MM.1S (cell line): ENCODE measurements around the gene MKNK1.

Experiments
- DNase-seq: peaks from one replicate; pipeline ENCODE4 v3.0.0-alpha.2; 2015
- H2AFZ ChIP-seq: fragments of 300-600 bp; sonication (generic); 2 replicates; pipeline ENCODE4 v1.6.0; 2016; ENCODE audit warnings: antibody characterized with exemption, low read length
- H3F3A ChIP-seq: fragments of 300-600 bp; sonication (generic); 2 replicates; pipeline ENCODE4 v1.6.1; 2016; ENCODE audit warnings: mild to moderate bottlenecking, antibody characterized with exemption, low read length, moderate library complexity, mixed read lengths; ENCODE audit not compliant: insufficient read depth
- H3K27ac ChIP-seq: fragments of 300-600 bp; sonication (generic); 2 replicates; pipeline ENCODE4 v1.5.1; 2016; ENCODE audit warnings: mild to moderate bottlenecking, low read length
- H3K27me3 ChIP-seq: fragments of 300-600 bp; sonication (generic); replicated peaks from 2 replicates; pipeline ENCODE4 v1.6.0; 2016; ENCODE audit warnings: low read length; ENCODE audit not compliant: insufficient read depth
- H3K36me3 ChIP-seq: fragments of 300-600 bp; sonication (generic); replicated peaks from 2 replicates; pipeline ENCODE4 v1.6.1; 2016; ENCODE audit warnings: mild to moderate bottlenecking, low read length, mixed read lengths; ENCODE audit not compliant: insufficient read depth
- H3K4me1 ChIP-seq: fragments of 300-600 bp; sonication (generic); 2 replicates; pipeline ENCODE4 v1.6.1; 2016; ENCODE audit warnings: low read length, mixed read lengths
- H3K4me2 ChIP-seq: fragments of 300-600 bp; sonication (generic); 2 replicates; pipeline ENCODE4 v1.6.0; 2016; ENCODE audit warnings: low read depth, low read length
- H3K4me3 ChIP-seq: fragments of 300-600 bp; sonication (generic); 2 replicates; pipeline ENCODE4 v1.5.1; 2016; ENCODE audit warnings: low read length, mixed read lengths
- H3K79me2 ChIP-seq: fragments of 300-600 bp; sonication (generic); 2 replicates; pipeline ENCODE4 v1.6.1; 2016; ENCODE audit warnings: mixed run types, low read length, mixed read lengths
- H3K9ac ChIP-seq: fragments of 300-600 bp; sonication (generic); 2 replicates; pipeline ENCODE4 v1.6.1; 2016; ENCODE audit warnings: low read length, mixed read lengths
- H3K9me2 ChIP-seq: fragments of 300-600 bp; sonication (generic); replicated peaks from 2 replicates; pipeline ENCODE4 v1.6.1; 2016; ENCODE audit warnings: mild to moderate bottlenecking, low read length, mixed read lengths; ENCODE audit not compliant: insufficient read depth
- H3K9me3 ChIP-seq: fragments of 300-600 bp; sonication (generic); replicated peaks from 2 replicates; pipeline ENCODE4 v1.6.1; 2016; ENCODE audit warnings: mild to moderate bottlenecking, low read length, mixed read lengths; ENCODE audit not compliant: insufficient read depth
- H4K20me1 ChIP-seq: fragments of 300-600 bp; sonication (generic); 2 replicates; pipeline ENCODE4 v1.6.1; 2016; ENCODE audit warnings: mild to moderate bottlenecking, low read length, moderate library complexity, mixed read lengths; ENCODE audit not compliant: insufficient read depth
- EZH2 ChIP-seq: fragments of 300-600 bp; sonication (generic); optimal IDR thresholded peaks from 2 replicates; pipeline ENCODE3; 2017; ENCODE audit warnings: low read depth, mild to moderate bottlenecking, antibody characterized with exemption, low read length, mixed read lengths
- EZH2phosphoT487 ChIP-seq: fragments of 300-600 bp; sonication (generic); IDR thresholded peaks from 2 replicates; pipeline ENCODE4 v1.6.1; 2018; ENCODE audit warnings: antibody characterized with exemption, low read length
- TF ChIP-seq, protein P1 (sequence below): fragments of 300-600 bp; sonication (generic); IDR thresholded peaks from 2 replicates; pipeline ENCODE4 v1.5.1; 2016; ENCODE audit warnings: antibody characterized with exemption, low read length, mixed read lengths

MKNK1 gene

DNA sequence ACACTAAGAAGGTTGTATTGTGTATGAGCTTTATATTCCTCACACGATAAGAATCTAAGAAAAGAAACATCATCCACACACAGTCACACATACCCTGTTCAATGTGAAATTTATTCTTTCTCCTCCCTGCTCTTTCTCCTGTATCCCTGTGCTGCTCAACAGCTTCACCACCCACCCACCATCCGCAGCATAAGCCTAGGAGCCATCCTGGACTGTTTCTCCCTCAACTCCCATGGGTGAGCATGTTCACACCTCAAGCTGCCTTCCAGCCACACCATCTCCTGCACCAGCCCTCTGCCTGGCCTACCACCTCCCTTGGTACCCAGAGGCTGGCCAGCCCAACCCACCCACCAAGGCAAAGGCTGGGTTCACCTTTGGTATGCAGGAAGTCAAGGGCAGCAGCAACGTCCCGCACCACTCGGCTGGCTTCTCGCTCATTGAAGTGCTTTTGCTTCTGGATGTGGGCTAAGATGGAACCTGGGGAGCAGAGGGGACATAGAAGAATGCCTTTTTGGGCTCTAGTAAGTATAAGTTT lies 32.3 kb downstream of the MKNK1 start:
- Histone ChIP-seq H3K79me2 (no peaks in the 10 kb centered on the region), H3K4me3 (no peak overlapping the region)

DNA sequence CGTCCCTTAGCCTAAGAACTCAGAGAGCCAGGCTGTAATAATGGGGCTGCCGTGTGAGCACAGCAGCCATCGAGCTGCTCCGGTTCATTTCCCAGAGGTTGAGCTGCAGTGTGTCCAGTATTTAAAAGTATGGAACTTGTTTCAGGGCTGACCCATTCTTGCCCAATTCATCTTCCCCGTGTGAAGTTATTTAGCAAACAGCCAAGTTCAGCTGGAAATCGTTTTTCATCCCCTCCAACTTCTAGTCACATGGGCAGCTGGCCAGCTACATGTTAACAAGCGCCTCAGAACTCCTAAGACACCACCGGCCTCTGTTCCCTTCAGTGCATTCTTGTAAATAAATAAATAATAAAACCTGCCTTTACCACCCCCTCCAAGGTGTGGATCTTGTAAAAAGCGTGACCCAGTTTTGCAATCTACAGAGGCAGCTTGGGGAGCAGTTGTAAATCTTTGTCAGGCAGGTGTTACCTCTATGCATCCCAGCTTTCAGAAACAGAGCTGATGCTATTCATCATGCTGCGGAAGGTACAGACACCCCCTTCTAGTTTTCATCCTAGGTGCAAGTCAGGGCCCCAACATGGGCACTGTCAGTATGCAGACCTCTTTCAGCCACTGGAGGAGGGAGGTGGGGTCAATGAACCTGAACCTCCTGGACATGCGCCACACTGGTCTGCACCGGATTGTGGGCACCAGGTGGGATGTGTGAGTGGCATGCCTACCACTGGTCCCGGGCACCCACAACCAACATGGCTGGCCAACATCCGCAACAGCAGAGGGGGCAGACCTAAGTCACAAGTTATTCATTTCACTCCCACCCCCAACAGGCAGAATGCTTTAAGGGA lies 34.0 kb downstream of the MKNK1 start:
- Histone ChIP-seq H3K4me3 (no peak overlapping the region), H3K27me3 (no peaks in the 10 kb centered on the region), H3K9me2 (no peaks in the 10 kb centered on the region), H3K79me2 (no peaks in the 10 kb centered on the region), H2AFZ (no peak overlapping the region), H3K9me3 (no peaks in the 10 kb centered on the region), H3K27ac (no peak overlapping the region), H3K4me2 (no peak overlapping the region), H3F3A (no peaks in the 10 kb centered on the region), H4K20me1 (no peaks in the 10 kb centered on the region), H3K36me3 (no peaks in the 10 kb centered on the region), H3K4me1 (no peaks in the 10 kb centered on the region), H3K9ac (no peak overlapping the region)
- TF ChIP-seq EZH2phosphoT487 (no peak), EZH2 (no peak)
- TF ChIP-seq, protein P1, sequence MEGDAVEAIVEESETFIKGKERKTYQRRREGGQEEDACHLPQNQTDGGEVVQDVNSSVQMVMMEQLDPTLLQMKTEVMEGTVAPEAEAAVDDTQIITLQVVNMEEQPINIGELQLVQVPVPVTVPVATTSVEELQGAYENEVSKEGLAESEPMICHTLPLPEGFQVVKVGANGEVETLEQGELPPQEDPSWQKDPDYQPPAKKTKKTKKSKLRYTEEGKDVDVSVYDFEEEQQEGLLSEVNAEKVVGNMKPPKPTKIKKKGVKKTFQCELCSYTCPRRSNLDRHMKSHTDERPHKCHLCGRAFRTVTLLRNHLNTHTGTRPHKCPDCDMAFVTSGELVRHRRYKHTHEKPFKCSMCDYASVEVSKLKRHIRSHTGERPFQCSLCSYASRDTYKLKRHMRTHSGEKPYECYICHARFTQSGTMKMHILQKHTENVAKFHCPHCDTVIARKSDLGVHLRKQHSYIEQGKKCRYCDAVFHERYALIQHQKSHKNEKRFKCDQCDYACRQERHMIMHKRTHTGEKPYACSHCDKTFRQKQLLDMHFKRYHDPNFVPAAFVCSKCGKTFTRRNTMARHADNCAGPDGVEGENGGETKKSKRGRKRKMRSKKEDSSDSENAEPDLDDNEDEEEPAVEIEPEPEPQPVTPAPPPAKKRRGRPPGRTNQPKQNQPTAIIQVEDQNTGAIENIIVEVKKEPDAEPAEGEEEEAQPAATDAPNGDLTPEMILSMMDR = no peak
- no peak for DNase-seq

More for the DNA sequence above, 32.3 kb downstream of the MKNK1 start:
- DNase-seq = no peak
- H3K27ac ChIP-seq = no peak overlapping the region
- H3K4me2 ChIP-seq = no peak overlapping the region
- no peaks in the 10 kb centered on the region for H3F3A ChIP-seq
- H3K9me3 ChIP-seq = no peaks in the 10 kb centered on the region
- no peaks in the 10 kb centered on the region for H4K20me1 ChIP-seq
- no peak overlapping the region for H2AFZ ChIP-seq
- H3K9ac ChIP-seq = no peak overlapping the region
- no peaks in the 10 kb centered on the region for H3K36me3 ChIP-seq
- H3K9me2 ChIP-seq = no peaks in the 10 kb centered on the region
- H3K4me1 ChIP-seq = no peaks in the 10 kb centered on the region
- H3K27me3 ChIP-seq = no peaks in the 10 kb centered on the region
- TF ChIP-seq, protein P1 = no peak
- no peak for TF ChIP-seq EZH2
- no peak for TF ChIP-seq EZH2phosphoT487

DNA sequence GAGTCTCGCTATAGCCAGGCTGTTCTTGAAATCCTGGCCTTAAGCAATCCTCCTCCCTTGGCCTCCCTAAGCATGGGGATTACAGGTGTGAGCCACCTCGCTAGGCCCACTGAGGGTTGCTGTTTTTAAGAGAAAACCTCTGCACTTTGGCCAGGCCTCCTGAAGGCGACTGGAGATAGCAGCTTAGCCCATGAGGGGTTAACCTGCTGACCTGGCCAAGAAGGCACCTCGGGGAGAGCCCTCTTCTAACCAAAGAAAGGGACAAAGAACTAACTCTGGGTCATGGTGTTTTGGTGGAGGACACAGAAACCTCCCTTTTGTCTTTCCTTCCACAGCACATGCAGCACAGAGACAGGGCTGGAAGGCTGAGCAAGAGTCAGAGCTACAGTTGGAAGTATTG lies 35.0 kb downstream of the MKNK1 start:
- no peak overlapping the region for H2AFZ ChIP-seq
- H3K36me3 ChIP-seq = no peaks in the 10 kb centered on the region
- DNase-seq = no peak
- H3K4me3 ChIP-seq = no peak overlapping the region
- no peaks in the 10 kb centered on the region for H3K27me3 ChIP-seq
- no peak overlapping the region for H3K27ac ChIP-seq
- TF ChIP-seq, protein P1 = no peak
- TF ChIP-seq EZH2phosphoT487 (no peak), EZH2 (no peak)
- no peaks in the 10 kb centered on the region for H3K79me2 ChIP-seq
- H3K9me2 ChIP-seq = no peaks in the 10 kb centered on the region
- H3K4me2 ChIP-seq = no peak overlapping the region
- H3F3A ChIP-seq = no peaks in the 10 kb centered on the region
- no peaks in the 10 kb centered on the region for H3K9me3 ChIP-seq
- no peaks in the 10 kb centered on the region for H4K20me1 ChIP-seq
- no peaks in the 10 kb centered on the region for H3K4me1 ChIP-seq
- no peak overlapping the region for H3K9ac ChIP-seq
